C4-2B (cell line): ENCODE measurements around the gene LPAR5.

Experiments
- CTCF ChIP-seq: fragments of 450-650 bp; conservative IDR thresholded peaks from 2 replicates; pipeline ENCODE4 v1.5.1; 2017; ENCODE audit warnings: mild to moderate bottlenecking
- ZFX ChIP-seq: fragments of 450-650 bp; IDR thresholded peaks from 2 replicates; pipeline ENCODE4 v1.6.1; 2017

GRCh38 chr12:6653342-6653741 lies 17.6 kb upstream of the LPAR5 start:
- TF ChIP-seq CTCF (no peak), ZFX (no peak)
